Endothelial cell (in vitro differentiated cells): ENCODE results near the gene GMEB1. TPM values are rescaled to one million over a fixed set of nuclear protein-coding genes. Genes with fewer than 3 reads are reported as not detected.

Experiments used
- DNase-seq: peaks from one replicate; pipeline ENCODE4 v3.0.0; 2021; ENCODE audit warnings: low spot score
- H3K27ac Mint-ChIP-seq: one replicate; pipeline ENCODE4 v1.8.0; 2021; ENCODE audit warnings: mixed read lengths, inconsistent platforms; ENCODE audit not compliant: unreplicated experiment
- H3K27me3 Mint-ChIP-seq: one replicate; pipeline ENCODE4 v1.8.0; 2021; ENCODE audit warnings: mild to moderate bottlenecking, moderate library complexity, mixed read lengths, inconsistent platforms; ENCODE audit not compliant: unreplicated experiment
- H3K36me3 Mint-ChIP-seq: one replicate; pipeline ENCODE4 v1.8.0; 2021; ENCODE audit warnings: mild to moderate bottlenecking, low read depth, mixed read lengths, inconsistent platforms; ENCODE audit not compliant: unreplicated experiment
- H3K4me1 Mint-ChIP-seq: one replicate; pipeline ENCODE4 v1.8.0; 2021; ENCODE audit warnings: mild to moderate bottlenecking, mixed read lengths, inconsistent platforms; ENCODE audit not compliant: unreplicated experiment
- H3K4me3 Mint-ChIP-seq: one replicate; pipeline ENCODE4 v1.8.0; 2021; ENCODE audit warnings: mild to moderate bottlenecking, mixed read lengths, inconsistent platforms; ENCODE audit not compliant: unreplicated experiment
- H3K9me3 Mint-ChIP-seq: one replicate; pipeline ENCODE4 v1.8.0; 2021; ENCODE audit warnings: mixed read lengths, inconsistent platforms; ENCODE audit not compliant: unreplicated experiment
- CTCF ChIP-seq: fragments of 200-600 bp; sonication (generic); IDR thresholded peaks from one replicate; pipeline ENCODE4 v1.5.0; 2021; ENCODE audit warnings: antibody characterized with exemption; ENCODE audit not compliant: unreplicated experiment
- long read RNA-seq: library from polyadenylated mRNA; unstranded; transcript quantifications from one replicate; pipeline ENCODE4 v2.0.0, GENCODE V29; 2020; ENCODE audit not compliant: unreplicated experiment
- total RNA-seq: library from RNA; stranded (reverse); fragmentation: NEBNext Ultra II Directional; extraction: Animal tissue kit (Norgen Biotek cat#: 25700); gene quantifications from one replicate; pipeline ENCODE4 v1.2.1, GENCODE V29; 2021; ENCODE audit not compliant: unreplicated experiment

GMEB1 gene
- total RNA-seq = 22.7 TPM
- long read RNA-seq, full-length matches to known transcripts = 5 of 11 reads
- long read RNA-seq, partial matches to known transcripts = 3 of 11 reads
- long read RNA-seq, other reads (novel, unspliced or antisense) = 3 of 11 reads

- Mint-ChIP-seq H3K36me3 (no peaks in the 10 kb centered on the region), H3K27ac (peak within 1 kb of the TSS; percentile 99)
Measured at GRCh38 chr1:28668191-28668955, at the start of gene GMEB1. GMEB1 (plus strand) TSS chr1:28668784; CDS start chr1:28683613, 14,829 bp downstream.

GRCh38 chr1:28631713-28632112, 36.9 kb upstream of the GMEB1 start:
- H3K9me3 Mint-ChIP-seq = no peaks in the 10 kb centered on the region
- no peaks in the 10 kb centered on the region for H3K27me3 Mint-ChIP-seq
- no peak overlapping the region for H3K4me3 Mint-ChIP-seq
- H3K36me3 Mint-ChIP-seq = no peaks in the 10 kb centered on the region
- no peak for DNase-seq
- TF ChIP-seq CTCF = no peak
- no peaks in the 10 kb centered on the region for H3K4me1 Mint-ChIP-seq
- H3K27ac Mint-ChIP-seq = no peak overlapping the region

More at GRCh38 chr1:28668191-28668955, at the start of gene GMEB1:
- H3K4me1 Mint-ChIP-seq = peaks cover 14% of the 10 kb centered on the region
- TF ChIP-seq CTCF = no peak
- peak; percentile 86 for DNase-seq
- peaks cover 8% of the 10 kb centered on the region for H3K27me3 Mint-ChIP-seq
- no peaks in the 10 kb centered on the region for H3K9me3 Mint-ChIP-seq
- H3K4me3 Mint-ChIP-seq = peak within 1 kb of the TSS; percentile 95

GRCh38 chr1:28632560-28632959, 36.0 kb upstream of the GMEB1 start:
- no peaks in the 10 kb centered on the region for H3K4me1 Mint-ChIP-seq
- no peak for DNase-seq
- H3K36me3 Mint-ChIP-seq = no peaks in the 10 kb centered on the region
- H3K27me3 Mint-ChIP-seq = no peaks in the 10 kb centered on the region
- no peak for TF ChIP-seq CTCF
- no peak overlapping the region for H3K27ac Mint-ChIP-seq
- H3K9me3 Mint-ChIP-seq = no peaks in the 10 kb centered on the region
- H3K4me3 Mint-ChIP-seq = no peak overlapping the region

- Mint-ChIP-seq H3K4me1 (peaks cover 19% of the 10 kb centered on the region), H3K9me3 (no peaks in the 10 kb centered on the region), H3K36me3 (peaks cover 4% of the 10 kb centered on the region), H3K27me3 (peaks cover 11% of the 10 kb centered on the region), H3K4me3 (no peak overlapping the region), H3K27ac (no peak overlapping the region)
- DNase-seq = peak; percentile 13
- peak; percentile 37 for TF ChIP-seq CTCF
Measured at GRCh38 chr1:28640766-28641165, 27.8 kb upstream of the GMEB1 start.
